ENCODE measurements around the gene LMAN2L. TPM values are rescaled to one million over a fixed set of nuclear protein-coding genes. Genes with fewer than 3 reads are reported as not detected.

LMAN2L gene
- total RNA-seq, 1 donor from 2014 or later = 27.9 TPM

DNA sequence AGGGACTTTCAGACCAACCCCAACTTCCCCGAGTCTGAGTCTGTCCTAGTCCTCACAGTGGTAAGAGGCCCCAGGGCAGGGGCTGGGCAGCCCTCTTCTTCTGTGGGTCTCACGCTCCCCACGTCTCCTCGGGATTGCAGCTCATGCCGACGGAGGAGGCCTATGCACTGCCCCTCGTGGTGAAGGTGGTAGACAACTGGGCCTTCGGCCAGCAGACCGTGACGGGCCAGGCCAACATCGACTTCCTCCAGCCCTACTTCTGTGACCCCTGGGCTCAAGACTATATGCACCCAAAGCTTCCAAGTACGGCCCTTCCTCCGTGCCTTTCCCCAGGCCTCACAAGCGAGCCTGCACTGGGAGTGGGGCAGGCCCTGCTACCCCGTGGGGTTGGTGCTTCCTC is 44.3 kb downstream of the LMAN2L start:
- no peak for DNase-seq
- intact Hi-C loops (cut with micrococcal nuclease) = no loop called here
- no peaks in the 10 kb centered on the region for H3K9me3 ChIP-seq (replicated peaks)

DNA sequence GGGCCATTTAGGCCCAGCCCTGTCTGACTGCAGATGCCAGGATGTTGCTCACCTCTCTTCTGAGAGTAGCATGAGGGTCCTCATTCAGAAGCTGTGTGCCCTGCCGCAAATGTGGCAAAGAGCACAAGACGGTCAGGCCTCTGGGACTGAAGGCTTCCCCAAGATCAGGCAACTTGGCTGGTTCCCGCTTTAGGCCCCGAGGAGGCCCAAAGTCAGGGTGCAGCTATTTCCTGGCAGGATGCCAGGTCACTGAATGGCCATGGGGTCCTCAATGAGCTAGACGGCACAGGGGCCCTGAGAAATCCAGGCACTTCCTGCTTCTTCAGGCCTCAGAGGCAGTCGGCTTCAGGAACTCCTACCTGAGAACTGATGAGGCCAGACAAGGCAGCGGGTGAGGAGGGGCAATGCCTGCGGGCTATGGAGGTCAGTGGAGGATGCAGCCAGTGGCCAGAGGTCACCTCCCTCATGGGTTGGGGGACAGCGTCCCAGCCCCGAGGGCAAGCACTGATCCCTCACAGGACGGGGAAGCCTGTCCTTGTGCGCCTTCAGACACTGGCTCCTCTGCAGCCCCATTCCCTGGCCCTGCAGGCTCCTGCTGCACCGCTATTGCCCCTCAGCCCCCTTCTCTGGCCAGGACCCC is 44.9 kb downstream of the LMAN2L start:
- Histone ChIP-seq H3K36me3 (no peaks in the 10 kb centered on the region), H3K9me3 (replicated peaks) (no peaks in the 10 kb centered on the region), H3K27ac (replicated peaks) (no peak overlapping the region), H3K4me1 (no peaks in the 10 kb centered on the region), H3K4me3 (no peak overlapping the region), H3K27me3 (ENCODE audit: low read depth) (no peaks in the 10 kb centered on the region)
- no peak for DNase-seq
- intact Hi-C loops (cut with micrococcal nuclease) = no loop called here
- TF ChIP-seq, protein P1, sequence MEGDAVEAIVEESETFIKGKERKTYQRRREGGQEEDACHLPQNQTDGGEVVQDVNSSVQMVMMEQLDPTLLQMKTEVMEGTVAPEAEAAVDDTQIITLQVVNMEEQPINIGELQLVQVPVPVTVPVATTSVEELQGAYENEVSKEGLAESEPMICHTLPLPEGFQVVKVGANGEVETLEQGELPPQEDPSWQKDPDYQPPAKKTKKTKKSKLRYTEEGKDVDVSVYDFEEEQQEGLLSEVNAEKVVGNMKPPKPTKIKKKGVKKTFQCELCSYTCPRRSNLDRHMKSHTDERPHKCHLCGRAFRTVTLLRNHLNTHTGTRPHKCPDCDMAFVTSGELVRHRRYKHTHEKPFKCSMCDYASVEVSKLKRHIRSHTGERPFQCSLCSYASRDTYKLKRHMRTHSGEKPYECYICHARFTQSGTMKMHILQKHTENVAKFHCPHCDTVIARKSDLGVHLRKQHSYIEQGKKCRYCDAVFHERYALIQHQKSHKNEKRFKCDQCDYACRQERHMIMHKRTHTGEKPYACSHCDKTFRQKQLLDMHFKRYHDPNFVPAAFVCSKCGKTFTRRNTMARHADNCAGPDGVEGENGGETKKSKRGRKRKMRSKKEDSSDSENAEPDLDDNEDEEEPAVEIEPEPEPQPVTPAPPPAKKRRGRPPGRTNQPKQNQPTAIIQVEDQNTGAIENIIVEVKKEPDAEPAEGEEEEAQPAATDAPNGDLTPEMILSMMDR (IDR thresholded peaks at IDR 0.05; ENCODE audit: borderline replicate concordance) = no peak

More for the DNA sequence above, 44.3 kb downstream of the LMAN2L start:
- TF ChIP-seq, protein P1 (IDR thresholded peaks at IDR 0.05; ENCODE audit: borderline replicate concordance) = no peak
- Histone ChIP-seq H3K27ac (replicated peaks) (no peak overlapping the region), H3K4me3 (no peak overlapping the region), H3K27me3 (ENCODE audit: low read depth) (no peaks in the 10 kb centered on the region), H3K36me3 (no peaks in the 10 kb centered on the region), H3K4me1 (no peaks in the 10 kb centered on the region)

DNA sequence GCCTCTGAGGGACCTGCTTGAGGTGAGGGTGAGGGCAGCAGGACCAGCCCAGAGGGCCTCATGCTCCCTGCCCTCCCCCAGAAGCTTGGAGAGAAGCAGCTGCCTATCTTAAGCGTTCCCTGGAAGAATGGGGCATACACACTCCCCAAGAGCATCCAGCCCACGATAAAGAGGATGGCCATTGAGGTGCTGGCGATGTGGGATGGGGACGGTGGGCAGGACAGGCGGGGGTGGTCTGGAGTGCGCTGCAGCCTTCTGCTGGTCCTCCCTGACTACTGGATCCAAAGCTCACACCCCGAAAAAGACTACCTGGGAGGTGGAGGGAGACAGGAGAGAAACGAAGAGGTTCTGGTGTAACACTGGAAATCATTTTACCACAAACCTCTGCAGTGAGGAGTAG is 45.6 kb downstream of the LMAN2L start:
- intact Hi-C loops (cut with micrococcal nuclease) = no loop called here
- no peak for DNase-seq
- Histone ChIP-seq H3K36me3 (no peaks in the 10 kb centered on the region), H3K4me1 (no peaks in the 10 kb centered on the region), H3K9me3 (replicated peaks) (no peaks in the 10 kb centered on the region), H3K27me3 (ENCODE audit: low read depth) (no peaks in the 10 kb centered on the region), H3K4me3 (no peak overlapping the region), H3K27ac (replicated peaks) (no peak overlapping the region)
- TF ChIP-seq, protein P1 (IDR thresholded peaks at IDR 0.05; ENCODE audit: borderline replicate concordance) = no peak

DNA sequence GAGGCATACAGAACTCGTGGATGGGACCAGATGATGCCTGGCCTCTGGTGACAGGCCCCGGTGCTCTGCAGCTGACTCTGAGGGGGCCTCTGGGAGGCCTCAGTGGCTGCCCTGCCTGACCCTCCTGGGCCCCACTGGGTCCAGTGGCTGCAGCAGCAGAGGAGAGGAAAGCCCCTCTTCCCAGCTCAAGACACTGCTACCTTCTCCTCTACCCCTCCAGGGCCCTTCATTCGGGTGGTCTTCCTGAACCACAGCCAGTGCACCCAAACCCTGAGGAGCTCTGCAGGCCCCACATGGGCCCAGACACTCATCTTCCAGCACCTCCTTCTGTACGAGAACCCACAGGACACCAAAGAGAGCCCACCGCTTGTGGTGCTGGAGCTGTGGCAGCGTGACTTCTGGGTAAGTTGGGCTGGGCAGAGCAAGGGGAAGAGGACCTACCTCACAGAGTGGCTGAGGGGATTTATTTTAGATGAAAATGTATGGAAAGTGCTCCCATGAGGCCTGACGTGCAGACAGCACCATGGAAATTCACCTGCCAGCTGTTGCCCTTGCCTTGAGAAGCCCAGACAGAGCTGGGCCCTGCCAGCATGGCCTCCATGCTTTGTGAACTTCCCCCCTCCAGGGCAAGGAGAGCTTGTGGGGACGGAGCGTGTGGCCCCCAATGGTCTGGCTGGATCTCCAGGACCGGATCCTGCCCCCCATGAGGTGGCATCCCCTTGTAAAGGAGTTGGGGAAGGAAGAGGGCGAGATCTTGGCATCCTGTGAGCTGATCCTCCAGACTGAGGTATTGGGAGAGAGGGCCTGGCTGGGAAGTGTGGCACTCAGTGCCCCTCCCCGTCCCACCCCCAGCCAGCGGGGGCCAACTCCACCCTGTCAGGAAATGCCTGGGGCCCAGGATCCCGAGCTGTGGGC is 46.3 kb downstream of the LMAN2L start:
- Histone ChIP-seq H3K27me3 (ENCODE audit: low read depth) (no peaks in the 10 kb centered on the region), H3K36me3 (no peaks in the 10 kb centered on the region), H3K27ac (replicated peaks) (no peak overlapping the region), H3K4me3 (no peak overlapping the region), H3K9me3 (replicated peaks) (no peaks in the 10 kb centered on the region), H3K4me1 (no peaks in the 10 kb centered on the region)
- no peak for DNase-seq
- intact Hi-C loops (cut with micrococcal nuclease) = no loop called here
- TF ChIP-seq, protein P1 (IDR thresholded peaks at IDR 0.05; ENCODE audit: borderline replicate concordance) = no peak

DNA sequence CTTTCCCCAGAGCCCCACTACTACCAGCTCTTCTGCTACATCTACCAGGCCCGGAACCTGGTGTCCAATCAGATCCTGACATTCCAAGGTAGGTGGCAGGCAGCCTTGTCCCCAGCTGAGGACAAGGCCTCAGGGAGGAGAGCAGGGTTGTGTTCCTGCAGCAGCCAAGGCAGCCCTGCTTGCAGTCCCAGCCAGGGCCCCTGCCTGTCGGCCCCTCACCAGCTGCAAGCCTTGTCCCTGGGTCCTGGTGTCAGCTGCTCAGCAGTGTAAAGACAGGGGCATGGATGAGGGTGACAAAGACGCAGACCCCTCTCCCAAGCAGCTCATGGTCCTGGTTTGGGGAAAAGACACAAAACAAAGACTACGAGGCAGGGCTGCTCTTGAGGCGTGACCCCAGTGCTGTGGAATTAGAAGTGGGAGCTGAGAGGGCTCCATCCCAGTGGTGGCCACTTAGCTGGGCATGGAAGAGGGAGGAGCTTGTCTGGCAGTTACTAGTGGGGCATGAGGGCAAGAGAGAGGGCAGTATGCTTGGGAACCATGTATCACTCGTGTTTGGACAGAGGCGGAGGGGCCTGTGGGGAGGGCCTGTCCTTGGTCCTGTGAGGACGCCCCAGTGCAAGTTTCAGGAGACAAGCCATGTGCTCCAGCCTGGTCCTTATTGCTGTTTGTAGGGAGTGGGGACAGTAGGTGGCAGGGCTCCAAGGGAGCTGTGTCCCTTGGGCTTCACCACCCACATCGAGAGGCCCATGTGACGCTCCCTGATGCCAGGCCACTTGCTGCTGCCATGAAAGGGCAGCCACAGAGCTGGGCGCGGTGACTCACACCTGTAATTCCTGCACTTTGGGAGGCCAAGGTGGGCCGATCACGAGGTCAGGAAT is 47.5 kb downstream of the LMAN2L start:
- TF ChIP-seq, protein P1 (IDR thresholded peaks at IDR 0.05; ENCODE audit: borderline replicate concordance) = no peak
- Histone ChIP-seq H3K4me1 (no peaks in the 10 kb centered on the region), H3K27me3 (ENCODE audit: low read depth) (no peaks in the 10 kb centered on the region), H3K36me3 (no peaks in the 10 kb centered on the region), H3K9me3 (replicated peaks) (no peaks in the 10 kb centered on the region), H3K27ac (replicated peaks) (no peak overlapping the region), H3K4me3 (no peak overlapping the region)
- intact Hi-C loops (cut with micrococcal nuclease) = no loop called here
- DNase-seq = no peak

All from left ventricle myocardium inferior (tissue), 1 donor.